Heart left ventricle (tissue), 16 donors: ENCODE results near the gene NUBPL. TPM values are rescaled to one million over a fixed set of nuclear protein-coding genes. Genes with fewer than 3 reads are reported as not detected.
A peak's percentile ranks its signal among the peaks of the same experiment; 100 is the strongest.

Source experiments
- ATAC-seq, 4 donors: fragments of 200-7000 bp; cut with Tn5 transposase; one replicate each; pipeline ENCODE4 v1.9.1; 2020 to 2022; ENCODE audit warnings: moderate library complexity in 4 of 4, mild to moderate bottlenecking in 3 of 4, moderate number of reproducible peaks in 1 of 4
- DNase-seq, 5 donors: peaks; one replicate each; pipeline ENCODE4 v3.0.0-alpha.2; 2020
- H3K27ac ChIP-seq, 12 donors: fragments of 200-600 bp; sonication (generic) in 4 of 12; one replicate each; pipeline versions ENCODE4 v1.5.0 to v1.8.0; 2016 to 2022; ENCODE audit warnings: mild to moderate bottlenecking in 2 of 12
- H3K27me3 ChIP-seq, 9 donors: fragments of 200-600 bp; sonication (generic) in 2 of 9; one replicate each; pipeline versions ENCODE4 v1.5.1 to v1.8.0; 2016 to 2022; ENCODE audit warnings: mild to moderate bottlenecking in 3 of 9
- H3K36me3 ChIP-seq, 9 donors: fragments of 200-600 bp; sonication (generic) in 2 of 9; one replicate each; pipeline versions ENCODE4 v1.5.0 to v1.8.0; 2018 to 2022; ENCODE audit warnings: mild to moderate bottlenecking in 2 of 9
- H3K4me1 ChIP-seq, 12 donors: fragments of 200-600 bp; sonication (generic) in 4 of 12; one replicate each; pipeline versions ENCODE4 v1.5.0 to v1.8.0; 2016 to 2022; ENCODE audit warnings: mild to moderate bottlenecking in 3 of 12
- H3K4me3 ChIP-seq, 12 donors: fragments of 200-600 bp; sonication (generic) in 4 of 12; one replicate each; pipeline versions ENCODE4 v1.5.0 to v1.8.0; 2017 to 2022; ENCODE audit warnings: mild to moderate bottlenecking in 9 of 12, moderate library complexity in 4 of 12
- H3K9me3 ChIP-seq, 12 donors: fragments of 200-600 bp; sonication (generic) in 4 of 12; one replicate each; pipeline versions ENCODE4 v1.5.0 to v1.8.0; 2016 to 2022; ENCODE audit warnings: mild to moderate bottlenecking in 1 of 12
- POLR2A ChIP-seq, 2 donors: fragments of 450-650 bp; IDR thresholded peaks; one replicate each; pipeline ENCODE4 v1.6.1; 2017; ENCODE audit warnings: antibody characterized with exemption in 2 of 2, mild to moderate bottlenecking in 2 of 2, moderate library complexity in 2 of 2
- WGBS, 4 donors: extraction: QIAGEN DNeasy Blood & Tissue Kit in 2 of 4; methylation state at CpG; one replicate each; pipeline versions ENCODE4 v1.1.5 to v1.1.7; 2013 to 2018; 5-methylcytosine and 5-hydroxymethylcytosine counted together
- intact Hi-C, 10 donors: fragments of 100-400 bp; cut with DNase I; formaldehyde crosslinking; loops; one replicate each; pipeline versions ENCODE4 v1.11.1 to v1.14.2; 2022
- polyA plus RNA-seq, 2 donors: library from polyadenylated mRNA; stranded (reverse); fragments of 200-250 nt; gene quantifications; one replicate each; pipeline ENCODE4 v1.2.3, GENCODE V29; 2013
- total RNA-seq, 9 donors: library from RNA; depleted of rRNA in 2 of 9; stranded (reverse); fragments of >200 nt in 2 of 9; fragmentation: NEBNext Ultra II Directional in 3 of 9; extraction: Animal tissue kit (Norgen Biotek cat#: 25700) in 3 of 9; gene quantifications; one replicate each; pipeline versions ENCODE4 v1.1.0 to v1.2.4, GENCODE V29; 2016 to 2023
- TF ChIP-seq, protein P1 (sequence below), 12 donors: fragments of 200-600 bp; sonication (generic) in 4 of 12; IDR thresholded peaks; one replicate each; pipeline versions ENCODE4 v1.5.0 to v1.8.0; 2018 to 2022; ENCODE audit warnings: antibody characterized with exemption in 12 of 12, mild to moderate bottlenecking in 5 of 12
- donor health status: ischemic (EF 13 %, LVEDD 7.1; RV severe dilation, severe dysfunction).
- donor health status: healthy with polysubstance abuse.
- donor health status: DM: no; HTN: yes; CAD: no.
- donor health status: DM: no; HTN: no; CAD: no.
- donor health status: ischemic (EF 25% LVEDD 6.9; RV normal size, moderate dysfunction).
- donor health status: ischemic (EF 25% LVEDD 5.7; RV mildly dilated, moderate dysfunction).
- donor health status: healthy.
- donor health status: DM: yes; HTN: yes; CAD: no.
- donor health status: ischemic (EF 35%, LVEDD 5.7; RV mildly dilated, moderate dysfunction).
- donor health status: nonischemic (EF 11% LVEDD 7.7; RV severe dilation, severe dysfunction).
- donor health status: DM: yes; HTN: yes; CAD: no.
- donor health status: PGD.
- donor health status: ischemic (EF 29% LVEDD 5.4; RV normal size, mild dysfunction).
- donor health status: nonischemic (EF 23%, LVEDD 6.1; RV moderate dilation, normal function).

Gene NUBPL
- total and polyA plus RNA-seq, 11 donors, result 6.2 to 28.7 (median 18.9) TPM

DNA sequence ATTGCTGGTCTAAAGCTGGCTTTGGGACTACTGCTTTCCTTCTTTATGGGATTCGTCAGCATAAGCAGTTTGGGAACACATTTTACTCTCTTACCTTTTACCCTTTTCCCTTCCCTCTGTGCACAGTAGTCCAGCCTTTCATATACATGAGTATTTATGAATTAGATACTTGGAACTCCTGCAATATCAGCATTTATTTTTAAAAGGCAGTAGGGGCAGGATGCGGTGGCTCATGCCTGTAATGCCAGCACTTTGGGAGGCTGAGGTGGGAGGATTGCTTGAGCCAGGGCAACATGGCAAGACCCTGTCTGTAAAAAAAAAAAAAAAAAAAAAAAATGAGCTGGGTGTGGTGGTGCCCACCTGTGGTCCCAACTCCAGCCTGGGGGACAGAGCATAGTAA is 3.0 kb downstream of the NUBPL start:
- no peak for ATAC-seq
- Histone ChIP-seq H3K4me1 (peaks cover 0 to 52% (median 23%) of the 10 kb centered on the region in 12 donors), H3K27ac (no peak overlapping the region), H3K9me3 (no peaks in the 10 kb centered on the region), H3K4me3 (no peak overlapping the region), H3K27me3 (no peaks in the 10 kb centered on the region), H3K36me3 (peaks cover 0 to 21% (median 0%) of the 10 kb centered on the region in 9 donors)
- WGBS, 4 donors, result 90 to 96% (median 92%) methylated on average over 2 of the region's 2 CpGs
- intact Hi-C loops, result loop anchor here in 4 of 10 donors (5.0 to 10.0 kb wide), 6 partner anchors 109 to 513 kb away; partner anchors contain the start of genes ARHGAP5 (in 3 of the 4) and DTD2 (in 1 of the 4)
- no peak for DNase-seq
- TF ChIP-seq, protein P1, sequence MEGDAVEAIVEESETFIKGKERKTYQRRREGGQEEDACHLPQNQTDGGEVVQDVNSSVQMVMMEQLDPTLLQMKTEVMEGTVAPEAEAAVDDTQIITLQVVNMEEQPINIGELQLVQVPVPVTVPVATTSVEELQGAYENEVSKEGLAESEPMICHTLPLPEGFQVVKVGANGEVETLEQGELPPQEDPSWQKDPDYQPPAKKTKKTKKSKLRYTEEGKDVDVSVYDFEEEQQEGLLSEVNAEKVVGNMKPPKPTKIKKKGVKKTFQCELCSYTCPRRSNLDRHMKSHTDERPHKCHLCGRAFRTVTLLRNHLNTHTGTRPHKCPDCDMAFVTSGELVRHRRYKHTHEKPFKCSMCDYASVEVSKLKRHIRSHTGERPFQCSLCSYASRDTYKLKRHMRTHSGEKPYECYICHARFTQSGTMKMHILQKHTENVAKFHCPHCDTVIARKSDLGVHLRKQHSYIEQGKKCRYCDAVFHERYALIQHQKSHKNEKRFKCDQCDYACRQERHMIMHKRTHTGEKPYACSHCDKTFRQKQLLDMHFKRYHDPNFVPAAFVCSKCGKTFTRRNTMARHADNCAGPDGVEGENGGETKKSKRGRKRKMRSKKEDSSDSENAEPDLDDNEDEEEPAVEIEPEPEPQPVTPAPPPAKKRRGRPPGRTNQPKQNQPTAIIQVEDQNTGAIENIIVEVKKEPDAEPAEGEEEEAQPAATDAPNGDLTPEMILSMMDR (IDR thresholded peaks at IDR 0.05), result no peak
- TF ChIP-seq POLR2A (IDR thresholded peaks at IDR 0.05), result no peak

DNA sequence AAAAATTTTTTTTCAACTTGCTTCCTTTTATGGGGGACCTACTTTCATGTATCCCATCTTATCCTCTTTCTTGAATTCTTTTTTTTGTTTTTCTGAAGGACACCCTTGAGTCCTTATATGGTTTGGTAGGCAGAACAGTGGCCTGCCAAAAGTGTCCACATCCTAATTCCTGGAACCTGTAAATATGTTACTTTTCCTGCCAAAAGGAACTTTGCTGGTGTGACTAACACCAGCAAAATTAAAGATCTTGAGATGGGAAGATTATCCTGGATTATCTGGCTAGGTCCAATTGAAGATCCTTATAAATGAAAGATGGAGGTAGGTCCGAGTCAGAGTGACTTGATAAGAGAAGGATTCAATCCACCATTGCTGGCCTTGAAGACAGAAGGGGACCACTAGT is 5.3 kb downstream of the NUBPL start:
- DNase-seq (no peak), ATAC-seq (no peak)
- intact Hi-C loops, result loop anchor here in 3 of 10 donors (10.0 kb wide), 4 partner anchors 112 to 508 kb away; partner anchors contain the start of genes ARHGAP5 (in 1 of the 3) and DTD2 (in 1 of the 3)
- no peaks in the 10 kb centered on the region for H3K9me3 ChIP-seq
- H3K4me1 ChIP-seq, result peaks cover 0 to 47% (median 20%) of the 10 kb centered on the region in 12 donors
- TF ChIP-seq POLR2A (IDR thresholded peaks at IDR 0.05), result no peak
- TF ChIP-seq, protein P1 (IDR thresholded peaks at IDR 0.05), result no peak
- H3K27ac ChIP-seq, result no peak overlapping the region
- H3K36me3 ChIP-seq, result peaks cover 0 to 21% (median 0%) of the 10 kb centered on the region in 9 donors
- WGBS, 4 donors, result 42 to 96% (median 95%) methylated on average over 1 of the region's 1 CpG
- no peak overlapping the region for H3K4me3 ChIP-seq
- H3K27me3 ChIP-seq, result no peaks in the 10 kb centered on the region

DNA sequence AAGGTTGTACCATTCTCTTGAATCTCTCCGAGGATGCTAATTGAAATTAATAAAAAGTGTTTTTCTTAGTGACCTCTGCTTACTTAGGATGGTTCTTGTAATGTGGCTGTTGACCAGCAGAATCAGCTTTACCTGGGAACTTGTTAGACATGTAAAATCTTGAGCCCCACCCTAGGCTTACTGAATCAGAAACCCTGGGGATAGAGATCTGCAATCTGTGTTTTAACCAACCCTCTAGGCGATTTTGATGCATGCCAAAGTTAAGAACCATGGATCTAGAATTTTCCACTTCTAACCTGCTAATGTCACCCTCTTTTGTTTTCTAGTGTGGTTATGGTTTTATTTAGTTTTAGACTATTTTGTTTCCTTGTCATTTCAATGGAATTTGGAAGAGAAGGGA is 6.5 kb downstream of the NUBPL start:
- Histone ChIP-seq H3K4me3 (no peak overlapping the region), H3K27ac (peak overlapping the region in 7 of 12 donors; percentile 13 to 57 (median 42)), H3K9me3 (no peaks in the 10 kb centered on the region), H3K4me1 (peaks cover 0 to 37% (median 13%) of the 10 kb centered on the region in 12 donors), H3K36me3 (peaks cover 0 to 21% (median 0%) of the 10 kb centered on the region in 9 donors), H3K27me3 (no peaks in the 10 kb centered on the region)
- no peak for ATAC-seq
- intact Hi-C loops, result loop anchor here in 3 of 10 donors (10.0 kb wide), 4 partner anchors 113 to 507 kb away; partner anchors contain the start of genes ARHGAP5 (in 1 of the 3) and DTD2 (in 1 of the 3)
- DNase-seq, result no peak
- TF ChIP-seq, protein P1 (IDR thresholded peaks at IDR 0.05), result no peak
- TF ChIP-seq POLR2A (IDR thresholded peaks at IDR 0.05), result no peak
- WGBS, 4 donors, result 83 to 92% (median 85%) methylated on average over 2 of the region's 2 CpGs

DNA sequence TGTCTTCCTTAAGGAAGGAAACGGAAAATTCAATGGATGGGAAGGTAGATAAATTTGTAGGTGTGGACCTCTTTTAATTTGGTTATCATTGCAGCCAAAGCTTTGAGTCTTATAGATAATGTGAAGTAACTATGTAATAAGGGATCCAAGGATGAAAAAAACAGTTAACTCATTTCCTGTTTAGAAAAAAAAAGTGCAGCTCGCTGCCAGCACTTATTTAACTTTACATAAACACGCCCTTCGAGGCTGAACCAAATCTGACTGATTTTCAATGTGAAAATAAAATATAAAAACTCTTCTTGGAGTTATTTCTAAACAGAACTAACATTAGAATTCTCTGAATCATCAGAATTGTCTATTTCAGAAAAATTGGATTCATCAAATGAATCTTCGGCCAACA is 7.0 kb downstream of the NUBPL start:
- intact Hi-C loops, result loop anchor here in 3 of 10 donors (10.0 kb wide), 4 partner anchors 113 to 507 kb away; partner anchors contain the start of genes ARHGAP5 (in 1 of the 3) and DTD2 (in 1 of the 3)
- H3K27ac ChIP-seq, result peak overlapping the region in 8 of 12 donors; percentile 13 to 57 (median 38)

More for the DNA sequence above, 7.0 kb downstream of the NUBPL start:
- TF ChIP-seq, protein P1 (IDR thresholded peaks at IDR 0.05), result no peak
- TF ChIP-seq POLR2A (IDR thresholded peaks at IDR 0.05), result no peak
- H3K36me3 ChIP-seq, result peaks cover 0 to 21% (median 0%) of the 10 kb centered on the region in 9 donors
- ATAC-seq, result no peak
- H3K9me3 ChIP-seq, result no peaks in the 10 kb centered on the region
- WGBS, 4 donors, result 42 to 57% (median 51%) methylated on average over 5 of the region's 5 CpGs
- H3K4me3 ChIP-seq, result peak overlapping the region in 1 of 12 donors; percentile 20
- no peak for DNase-seq
- peaks cover 0 to 32% (median 13%) of the 10 kb centered on the region in 12 donors for H3K4me1 ChIP-seq
- no peaks in the 10 kb centered on the region for H3K27me3 ChIP-seq
